H1 (cell line): ENCODE data around the gene NDUFA5. TPM values are rescaled to one million over a fixed set of nuclear protein-coding genes. Genes with fewer than 3 reads are reported as not detected.

ENCODE experiments used
- CTCF ChIA-PET: fragments of 300-600 bp; sonication (Branson Sonifier 250); formaldehyde crosslinking; loops from one replicate; lab custom pipeline; 2021; ENCODE audit not compliant: partially characterized antibody; lab: Charles Lee
- POLR2A ChIA-PET: fragments of 300-600 bp; sonication (Branson Sonifier 250); formaldehyde crosslinking; loops from one replicate; lab custom pipeline; 2021; ENCODE audit warnings: inconsistent platforms; ENCODE audit not compliant: partially characterized antibody; lab: Charles Lee
- DNase-seq, 2 experiments: peaks; one replicate each; pipeline versions ENCODE4 v3.0.0 to v3.0.0-alpha.2; 2010 to 2022; ENCODE audit warnings: low spot score in 2 of 2, low read depth in 1 of 2, mixed read lengths in 1 of 2
- FAIRE-seq: peaks from 2 replicates; lab custom pipeline; 2011; peaks lifted over from hg19 to GRCh38; lab: Jason Lieb, UNC
- H2AFZ ChIP-seq: 2 replicates; pipeline ENCODE4 v1.8.1; 2012; ENCODE audit warnings: low read length, inconsistent platforms
- H2AK5ac ChIP-seq: 2 replicates; pipeline ENCODE4 v1.6.1; 2013; ENCODE audit warnings: low read depth, low read length
- H2BK120ac ChIP-seq: replicated peaks from 2 replicates; pipeline ENCODE3; 2013; ENCODE audit warnings: low read depth, low read length, inconsistent platforms
- H2BK12ac ChIP-seq: 2 replicates; pipeline ENCODE4 v1.6.1; 2013; ENCODE audit warnings: low read depth, low read length
- H2BK15ac ChIP-seq: 2 replicates; pipeline ENCODE4 v1.6.1; 2013; ENCODE audit warnings: low read length
- H2BK20ac ChIP-seq: 2 replicates; pipeline ENCODE4 v1.6.1; 2013; ENCODE audit warnings: low read length
- H2BK5ac ChIP-seq: 2 replicates; pipeline ENCODE4 v1.6.1; 2013; ENCODE audit warnings: low read depth, low read length
- H3K14ac ChIP-seq: 2 replicates; pipeline ENCODE4 v1.6.1; 2013; ENCODE audit warnings: inconsistent platforms; ENCODE audit not compliant: insufficient read length
- H3K18ac ChIP-seq: 2 replicates; pipeline ENCODE4 v1.6.1; 2013; ENCODE audit warnings: low read length; ENCODE audit errors: extremely low read depth
- H3K23ac ChIP-seq: 2 replicates; pipeline ENCODE4 v1.6.1; 2013; ENCODE audit warnings: inconsistent platforms; ENCODE audit not compliant: insufficient read length
- H3K23me2 ChIP-seq: 2 replicates; pipeline ENCODE4 v1.6.1; 2013; ENCODE audit warnings: low read depth, low read length
- H3K27ac ChIP-seq: 2 replicates; pipeline ENCODE4 v1.6.1; 2011; ENCODE audit warnings: low read depth, low read length, inconsistent platforms
- H3K27me3 ChIP-seq, 4 experiments: replicated peaks in 1 of 4; 1 replicate in 1 of 4; 2 replicates in 3 of 4; pipeline versions ENCODE4 v1.6.1 to v1.8.1; 2011 to 2013; ENCODE audit warnings: low read length in 3 of 4, mild to moderate bottlenecking in 3 of 4, inconsistent platforms in 2 of 4, mixed read lengths in 2 of 4, moderate library complexity in 1 of 4; ENCODE audit not compliant: control insufficient read depth in 3 of 4, insufficient read depth in 3 of 4; ENCODE audit errors: extremely low read depth in 1 of 4
- H3K36me3 ChIP-seq, 4 experiments: 2 replicates each; pipeline versions ENCODE4 v1.6.1 to v1.8.1; 2011 to 2013; ENCODE audit warnings: mild to moderate bottlenecking in 4 of 4, low read length in 3 of 4, moderate library complexity in 2 of 4, control low read depth in 1 of 4, inconsistent platforms in 1 of 4; ENCODE audit not compliant: insufficient read depth in 4 of 4, control insufficient read depth in 2 of 4
- H3K4ac ChIP-seq: replicated peaks from 2 replicates; pipeline ENCODE3; 2013; ENCODE audit warnings: low read length, low read depth, mixed read lengths, inconsistent platforms; ENCODE audit not compliant: insufficient read length
- H3K4me1 ChIP-seq, 4 experiments: replicated peaks in 1 of 4; 1 replicate in 1 of 4; 2 replicates in 3 of 4; pipeline versions ENCODE4 v1.6.1 to v1.8.1; 2011 to 2013; ENCODE audit warnings: low read length in 3 of 4, inconsistent platforms in 2 of 4, mixed read lengths in 1 of 4; ENCODE audit not compliant: insufficient read depth in 4 of 4, control insufficient read depth in 3 of 4
- H3K4me2 ChIP-seq, 2 experiments: 2 replicates each; pipeline versions ENCODE4 v1.6.1 to v1.8.1; 2011 to 2013; ENCODE audit warnings: low read depth in 2 of 2, low read length in 2 of 2, control low read depth in 1 of 2, inconsistent platforms in 1 of 2, mild to moderate bottlenecking in 1 of 2; ENCODE audit not compliant: insufficient read depth in 1 of 2
- H3K4me3 ChIP-seq, 4 experiments: fragments of 200-600, 300-600 bp in 1 of 4; sonication (generic), shearing (Covaris generic), sonication (Bioruptor Twin) in 1 of 4; 2 replicates each; pipeline versions ENCODE4 v1.5.1 to v1.8.1; 2011 to 2016; ENCODE audit warnings: low read length in 4 of 4, low read depth in 3 of 4, control low read depth in 2 of 4, inconsistent platforms in 2 of 4, mild to moderate bottlenecking in 2 of 4, mixed read lengths in 1 of 4, moderate library complexity in 1 of 4; ENCODE audit not compliant: insufficient read depth in 2 of 4; ENCODE audit errors: extremely low read depth in 1 of 4
- H3K56ac ChIP-seq: replicated peaks from 2 replicates; pipeline ENCODE3; 2013; ENCODE audit warnings: low read depth, mild to moderate bottlenecking, mixed read lengths, low read length, inconsistent platforms; ENCODE audit not compliant: insufficient read length
- H3K79me1 ChIP-seq: 2 replicates; pipeline ENCODE4 v1.6.1; 2013; ENCODE audit warnings: low read depth, low read length, control low read depth
- H3K79me2 ChIP-seq, 2 experiments: 2 replicates each; pipeline versions ENCODE4 v1.6.1 to v1.8.1; 2012 to 2013; ENCODE audit warnings: low read length in 2 of 2, mild to moderate bottlenecking in 2 of 2, inconsistent platforms in 1 of 2; ENCODE audit not compliant: insufficient read depth in 2 of 2, control insufficient read depth in 1 of 2
- H3K9ac ChIP-seq, 4 experiments: replicated peaks in 1 of 4; 1 replicate in 1 of 4; 2 replicates in 3 of 4; pipeline versions ENCODE4 v1.6.1 to v1.8.1; 2011 to 2013; ENCODE audit warnings: low read depth in 3 of 4, low read length in 3 of 4, control low read depth in 2 of 4, mild to moderate bottlenecking in 2 of 4, moderate library complexity in 2 of 4, inconsistent platforms in 1 of 4; ENCODE audit errors: extremely low read depth in 1 of 4
- H3K9me3 ChIP-seq, 2 experiments: 2 replicates each; pipeline versions ENCODE4 v1.6.1 to v1.8.1; 2012 to 2013; ENCODE audit warnings: mild to moderate bottlenecking in 2 of 2, moderate library complexity in 2 of 2, control low read depth in 1 of 2, inconsistent platforms in 1 of 2, low read depth in 1 of 2, low read length in 1 of 2, mixed read lengths in 1 of 2; ENCODE audit not compliant: insufficient read depth in 2 of 2
- H4K20me1 ChIP-seq, 2 experiments: replicated peaks in 1 of 2; 2 replicates each; pipeline versions ENCODE3 to v1.8.1; 2011 to 2013; ENCODE audit warnings: inconsistent platforms in 2 of 2, low read length in 2 of 2, mild to moderate bottlenecking in 1 of 2; ENCODE audit not compliant: insufficient read depth in 2 of 2, control insufficient read depth in 1 of 2
- H4K5ac ChIP-seq: 2 replicates; pipeline ENCODE4 v1.6.1; 2013; ENCODE audit warnings: low read length, low read depth, mixed read lengths, inconsistent platforms; ENCODE audit not compliant: insufficient read length
- H4K8ac ChIP-seq: 2 replicates; pipeline ENCODE4 v1.8.0; 2013; ENCODE audit warnings: mild to moderate bottlenecking, moderate library complexity, low read length, inconsistent platforms; ENCODE audit not compliant: insufficient read depth; ENCODE audit errors: extremely low read depth
- H4K91ac ChIP-seq: replicated peaks from 2 replicates; pipeline ENCODE3; 2013; ENCODE audit warnings: low read length, mixed read lengths, inconsistent platforms; ENCODE audit not compliant: insufficient read length
- BRCA1 ChIP-seq: IDR thresholded peaks from 2 replicates; pipeline ENCODE4 v1.6.1; 2012; ENCODE audit warnings: low read depth, low read length, improper control_type of control experiment
- CTBP2 ChIP-seq: IDR thresholded peaks from 2 replicates; pipeline ENCODE4 v1.7.0; 2011; ENCODE audit warnings: borderline replicate concordance, mild to moderate bottlenecking, moderate library complexity, mixed read lengths, low read length; ENCODE audit not compliant: insufficient read depth, insufficient read length
- EZH2 ChIP-seq: fragments of 200-600 bp; sonication (generic); IDR thresholded peaks from 2 replicates; pipeline ENCODE4 v1.7.1; 2012; ENCODE audit warnings: low read depth, mild to moderate bottlenecking, moderate library complexity, low read length, inconsistent platforms; ENCODE audit not compliant: severe bottlenecking
- GABPA ChIP-seq: IDR thresholded peaks from 2 replicates; pipeline ENCODE4 v1.6.1; 2011; ENCODE audit warnings: mild to moderate bottlenecking, low read length, moderate library complexity, borderline replicate concordance; ENCODE audit not compliant: insufficient read depth
- KDM1A ChIP-seq: fragments of 200-600, 300-600 bp; sonication (generic); IDR thresholded peaks from 2 replicates; pipeline ENCODE4 v1.7.1; 2016; ENCODE audit warnings: mild to moderate bottlenecking, low read length, borderline replicate concordance
- MAX ChIP-seq: IDR thresholded peaks from 2 replicates; pipeline ENCODE4 v1.6.1; 2012; ENCODE audit warnings: inconsistent platforms
- POLR2A ChIP-seq, 2 experiments: IDR thresholded peaks; 1 replicate in 1 of 2; 2 replicates in 1 of 2; pipeline ENCODE4 v1.6.1; 2011; ENCODE audit warnings: low read depth in 2 of 2, low read length in 2 of 2, mild to moderate bottlenecking in 2 of 2; ENCODE audit errors: control extremely low read depth in 1 of 2
- POU5F1 ChIP-seq: IDR thresholded peaks from 2 replicates; pipeline ENCODE4 v1.6.1; 2011; ENCODE audit warnings: low read depth, mild to moderate bottlenecking, low read length, moderate library complexity
- SAP30 ChIP-seq: fragments of 300-600 bp; sonication (generic); IDR thresholded peaks from 2 replicates; pipeline ENCODE4 v1.7.1; 2012; ENCODE audit warnings: low read length, moderate library complexity, mild to moderate bottlenecking, inconsistent platforms; ENCODE audit not compliant: insufficient read depth, insufficient replicate concordance
- SIN3A ChIP-seq, 2 experiments: IDR thresholded peaks in 1 of 2; conservative IDR thresholded peaks in 1 of 2; 2 replicates each; pipeline ENCODE4 v1.6.1; 2011 to 2012; ENCODE audit warnings: low read length in 2 of 2, improper control_type of control experiment in 1 of 2, low read depth in 1 of 2, mild to moderate bottlenecking in 1 of 2
- SIRT6 ChIP-seq: IDR thresholded peaks from one replicate; pipeline ENCODE4 v1.7.1; 2012; ENCODE audit warnings: low read length, inconsistent platforms
- SIX5 ChIP-seq: IDR thresholded peaks from 2 replicates; pipeline ENCODE4 v1.6.1; 2011; ENCODE audit warnings: mild to moderate bottlenecking, low read depth, low read length
- SP1 ChIP-seq: IDR thresholded peaks from 2 replicates; pipeline ENCODE4 v1.6.1; 2011; ENCODE audit warnings: low read depth, low read length
- WGBS, 2 experiments: shearing (Covaris generic) in 1 of 2; methylation state at CpG; one replicate each; pipeline versions ENCODE4 v1.1.6 to v1.1.7; 2013 to 2015; ENCODE audit warnings: low lambda C conversion rate in 2 of 2, mixed read lengths in 2 of 2, inconsistent platforms in 1 of 2, low coverage in 1 of 2, missing lambda C conversion rate in 1 of 2; ENCODE audit not compliant: insufficient replicate concordance in 2 of 2, insufficient coverage in 1 of 2, insufficient read length in 1 of 2; ENCODE audit errors: extremely low coverage in 1 of 2, missing lambda C conversion rate in 1 of 2; 5-methylcytosine and 5-hydroxymethylcytosine counted together
- polyA plus RNA-seq, 7 experiments: library from polyadenylated mRNA; depleted of rRNA in 3 of 7; stranded (reverse) in 5 of 7; unstranded in 2 of 7; fragments of >200 nt in 5 of 7; fragments of 200-250 nt in 2 of 7; gene quantifications; 1 replicate in 5 of 7; 2 replicates in 1 of 7; 4 replicates in 1 of 7; pipeline versions ENCODE4 v1.2.1 to v1.2.3, GENCODE V29; 2011 to 2013; ENCODE audit warnings: missing spikeins in 2 of 7, mixed read lengths in 2 of 7
- total RNA-seq: library from RNA; stranded (reverse); fragmentation: NEBNext Ultra II Directional; extraction: Animal tissue kit (Norgen Biotek cat#: 25700); gene quantifications from 2 replicates; pipeline ENCODE4 v1.2.1, GENCODE V29; 2021

Gene NDUFA5
- total and polyA plus RNA-seq, 2 of the 8 experiments (the other 6 are each of a cell fraction or from before 2014, with no cell fraction given): 7.6 to 76.3 TPM

DNA sequence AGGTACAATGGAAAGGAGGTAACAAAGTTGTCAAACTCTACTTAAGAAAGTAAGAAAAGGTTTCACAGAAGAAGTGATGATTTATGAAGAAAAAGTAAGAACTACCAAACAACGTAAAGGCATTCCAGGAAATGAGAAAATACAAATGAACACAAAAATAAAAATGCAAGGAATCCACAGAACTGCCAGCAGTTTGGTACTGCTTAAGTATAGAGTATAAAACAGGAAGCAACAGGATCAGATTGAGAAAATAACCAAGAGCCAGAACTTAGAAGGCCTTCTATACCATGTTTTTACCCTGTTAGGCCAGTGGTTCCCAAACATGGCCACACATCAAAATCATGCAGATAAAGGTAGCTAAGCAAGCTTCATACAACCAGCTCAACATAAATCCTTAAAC, 9.2 kb downstream of the NDUFA5 start:
- H3K27ac ChIP-seq: no peak overlapping the region
- no peak overlapping the region for H4K91ac ChIP-seq
- H2BK12ac ChIP-seq: no peak overlapping the region
- H2AFZ ChIP-seq: no peak overlapping the region
- ChIA-PET POLR2A (interaction anchor here (1.0 to 1.4 kb wide), 2 partner anchors 9 kb away, joined by 4 read pairs; partner anchors contain the start of gene NDUFA5), CTCF (interaction anchor here (1.2 kb wide), 1 partner anchor 54 kb away, joined by 3 read pairs; no protein-coding TSS in a partner anchor)
- no peak overlapping the region for H3K4me2 ChIP-seq
- no peak overlapping the region for H3K56ac ChIP-seq
- H4K5ac ChIP-seq: no peak overlapping the region
- no peaks in the 10 kb centered on the region for H3K4me1 ChIP-seq
- no peak overlapping the region for H3K23ac ChIP-seq
- no peak overlapping the region for H2AK5ac ChIP-seq
- H2BK120ac ChIP-seq: no peak overlapping the region
- H3K9ac ChIP-seq: no peak overlapping the region
- peaks cover 5 to 18% of the 10 kb centered on the region in 2 experiments; a peak in 3 of 4 replicates for H3K79me2 ChIP-seq
- H2BK5ac ChIP-seq: no peak overlapping the region
- no peak overlapping the region for H3K4ac ChIP-seq
- DNase-seq (no peak), FAIRE-seq (no peak)
- peaks cover 0 to 30% (median 5%) of the 10 kb centered on the region in 4 experiments; a peak in 4 of 8 replicates for H3K36me3 ChIP-seq
- peaks cover 2% of the 10 kb centered on the region; the same call in 1 of the 2 replicates for H3K79me1 ChIP-seq
- no peaks in the 10 kb centered on the region for H3K27me3 ChIP-seq
- WGBS, 2 experiments: 100% methylated on average over 1 of the region's 1 CpG; no CpG with 5 or more reads in 1 of the 2 experiments
- no peak overlapping the region for H3K14ac ChIP-seq
- no peaks in the 10 kb centered on the region for H3K23me2 ChIP-seq
- H3K9me3 ChIP-seq: no peaks in the 10 kb centered on the region
- no peak overlapping the region for H3K18ac ChIP-seq
- H2BK15ac ChIP-seq: no peak overlapping the region
- H4K20me1 ChIP-seq: no peaks in the 10 kb centered on the region
- H2BK20ac ChIP-seq: no peak overlapping the region
- no peak overlapping the region for H3K4me3 ChIP-seq
- H4K8ac ChIP-seq: no peak overlapping the region
- TF ChIP-seq CTBP2 (no peak), MAX (no peak), EZH2 (no peak), BRCA1 (no peak), SIX5 (no peak), SAP30 (no peak), SIRT6 (no peak), SP1 (no peak), KDM1A (no peak), SIN3A (conservative IDR thresholded peaks at IDR 0.05 in 1 of 2, IDR thresholded peaks at IDR 0.05 in 1 of 2; ENCODE audit: low read depth in 1 of 2, low read length in 2 of 2) (no peak), POLR2A (IDR thresholded peaks at IDR 0.05; ENCODE audit: control extremely low read depth in 1 of 2, low read depth in 2 of 2, low read length in 2 of 2) (no peak), POU5F1 (no peak), GABPA (no peak)
